ENCODE data around the gene C12orf57. TPM values are rescaled to one million over a fixed set of nuclear protein-coding genes. Genes with fewer than 3 reads are reported as not detected.
A peak's percentile ranks its signal among the peaks of the same experiment; 100 is the strongest.

Gene C12orf57
- total RNA-seq, 1 experiment from 2014 or later = 158 TPM

DNA sequence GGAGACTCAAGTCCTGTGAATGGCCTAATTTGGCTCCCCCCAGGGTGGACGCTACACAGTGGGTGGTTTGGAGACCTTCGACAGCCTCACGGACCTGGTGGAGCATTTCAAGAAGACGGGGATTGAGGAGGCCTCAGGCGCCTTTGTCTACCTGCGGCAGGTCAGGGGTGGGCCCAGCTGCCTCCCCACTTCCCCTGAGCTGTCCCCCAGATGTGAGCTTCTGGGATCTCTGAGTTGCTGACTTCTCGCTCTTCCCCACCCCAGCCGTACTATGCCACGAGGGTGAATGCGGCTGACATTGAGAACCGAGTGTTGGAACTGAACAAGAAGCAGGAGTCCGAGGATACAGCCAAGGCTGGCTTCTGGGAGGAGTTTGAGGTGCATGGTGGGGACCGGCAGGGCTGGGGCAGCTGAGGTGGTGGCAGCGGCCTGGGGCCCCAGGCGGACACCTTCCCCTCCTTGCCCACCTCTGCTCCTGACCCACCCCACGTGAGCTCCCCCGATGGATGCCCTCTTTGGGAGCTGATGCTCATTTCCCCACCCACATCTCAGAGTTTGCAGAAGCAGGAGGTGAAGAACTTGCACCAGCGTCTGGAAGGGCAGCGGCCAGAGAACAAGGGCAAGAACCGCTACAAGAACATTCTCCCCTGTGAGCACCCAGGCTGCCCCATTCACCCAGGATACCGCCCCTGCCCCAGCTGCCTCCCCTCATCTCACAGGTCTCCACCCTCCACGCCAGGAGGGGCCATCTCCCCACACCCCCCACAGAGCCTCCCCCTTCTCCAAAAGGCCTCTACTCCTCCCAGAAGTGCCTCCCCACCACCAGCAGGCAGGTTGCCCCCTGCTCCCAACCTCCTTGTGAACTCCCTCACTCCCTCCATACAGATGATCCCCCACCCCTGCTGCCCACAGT lies 11.5 kb downstream of the C12orf57 start:
- peaks cover 29% of the 10 kb centered on the region for H3K4me1 Mint-ChIP-seq

More for the DNA sequence above, 11.5 kb downstream of the C12orf57 start:
- Mint-ChIP-seq H3K27me3 (ENCODE audit: low read depth) (no peaks in the 10 kb centered on the region), H3K4me3 (no peak overlapping the region), H3K36me3 (no peaks in the 10 kb centered on the region), H3K9me3 (no peaks in the 10 kb centered on the region), H3K27ac (0 out of 2 replicates have a peak overlapping the region, but pooled peaks have one; percentile 49)
- ATAC-seq (no peak), DNase-seq (ENCODE audit: low spot score) (no peak)
- TF ChIP-seq IRF2 (CRISPR knock-in tag; IDR thresholded peaks at IDR 0.05; ENCODE audit: borderline replicate concordance, low read depth) (no peak), CBFB (CRISPR knock-in tag; IDR thresholded peaks at IDR 0.05; ENCODE audit: low read depth) (no peak), EMX1 (CRISPR knock-in tag; IDR thresholded peaks at IDR 0.05) (no peak), GABPB1 (CRISPR knock-in tag; IDR thresholded peaks at IDR 0.05) (no peak), ZBTB21 (CRISPR knock-in tag; IDR thresholded peaks at IDR 0.05; ENCODE audit: borderline replicate concordance) (no peak), ZNF671 (CRISPR knock-in tag; IDR thresholded peaks at IDR 0.05) (no peak), ESRRA (CRISPR knock-in tag; IDR thresholded peaks at IDR 0.05; ENCODE audit: borderline replicate concordance) (no peak), NR2C2 (CRISPR knock-in tag; IDR thresholded peaks at IDR 0.05) (no peak), SOX15 (CRISPR knock-in tag; IDR thresholded peaks at IDR 0.05) (no peak), TEAD1 (CRISPR knock-in tag; IDR thresholded peaks at IDR 0.05) (no peak)
- TF ChIP-seq, protein P1, sequence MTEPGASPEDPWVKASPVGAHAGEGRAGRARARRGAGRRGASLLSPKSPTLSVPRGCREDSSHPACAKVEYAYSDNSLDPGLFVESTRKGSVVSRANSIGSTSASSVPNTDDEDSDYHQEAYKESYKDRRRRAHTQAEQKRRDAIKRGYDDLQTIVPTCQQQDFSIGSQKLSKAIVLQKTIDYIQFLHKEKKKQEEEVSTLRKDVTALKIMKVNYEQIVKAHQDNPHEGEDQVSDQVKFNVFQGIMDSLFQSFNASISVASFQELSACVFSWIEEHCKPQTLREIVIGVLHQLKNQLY (CRISPR knock-in tag; IDR thresholded peaks at IDR 0.05) = no peak
- TF ChIP-seq, protein P2, sequence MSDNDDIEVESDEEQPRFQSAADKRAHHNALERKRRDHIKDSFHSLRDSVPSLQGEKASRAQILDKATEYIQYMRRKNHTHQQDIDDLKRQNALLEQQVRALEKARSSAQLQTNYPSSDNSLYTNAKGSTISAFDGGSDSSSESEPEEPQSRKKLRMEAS (CRISPR knock-in tag; IDR thresholded peaks at IDR 0.05) = no peak
- TF ChIP-seq, protein P3, sequence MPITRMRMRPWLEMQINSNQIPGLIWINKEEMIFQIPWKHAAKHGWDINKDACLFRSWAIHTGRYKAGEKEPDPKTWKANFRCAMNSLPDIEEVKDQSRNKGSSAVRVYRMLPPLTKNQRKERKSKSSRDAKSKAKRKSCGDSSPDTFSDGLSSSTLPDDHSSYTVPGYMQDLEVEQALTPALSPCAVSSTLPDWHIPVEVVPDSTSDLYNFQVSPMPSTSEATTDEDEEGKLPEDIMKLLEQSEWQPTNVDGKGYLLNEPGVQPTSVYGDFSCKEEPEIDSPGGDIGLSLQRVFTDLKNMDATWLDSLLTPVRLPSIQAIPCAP (CRISPR knock-in tag; IDR thresholded peaks at IDR 0.05) = no peak
- TF ChIP-seq, protein P4, sequence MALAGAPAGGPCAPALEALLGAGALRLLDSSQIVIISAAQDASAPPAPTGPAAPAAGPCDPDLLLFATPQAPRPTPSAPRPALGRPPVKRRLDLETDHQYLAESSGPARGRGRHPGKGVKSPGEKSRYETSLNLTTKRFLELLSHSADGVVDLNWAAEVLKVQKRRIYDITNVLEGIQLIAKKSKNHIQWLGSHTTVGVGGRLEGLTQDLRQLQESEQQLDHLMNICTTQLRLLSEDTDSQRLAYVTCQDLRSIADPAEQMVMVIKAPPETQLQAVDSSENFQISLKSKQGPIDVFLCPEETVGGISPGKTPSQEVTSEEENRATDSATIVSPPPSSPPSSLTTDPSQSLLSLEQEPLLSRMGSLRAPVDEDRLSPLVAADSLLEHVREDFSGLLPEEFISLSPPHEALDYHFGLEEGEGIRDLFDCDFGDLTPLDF (CRISPR knock-in tag; IDR thresholded peaks at IDR 0.05) = no peak
- TF ChIP-seq, protein P5, sequence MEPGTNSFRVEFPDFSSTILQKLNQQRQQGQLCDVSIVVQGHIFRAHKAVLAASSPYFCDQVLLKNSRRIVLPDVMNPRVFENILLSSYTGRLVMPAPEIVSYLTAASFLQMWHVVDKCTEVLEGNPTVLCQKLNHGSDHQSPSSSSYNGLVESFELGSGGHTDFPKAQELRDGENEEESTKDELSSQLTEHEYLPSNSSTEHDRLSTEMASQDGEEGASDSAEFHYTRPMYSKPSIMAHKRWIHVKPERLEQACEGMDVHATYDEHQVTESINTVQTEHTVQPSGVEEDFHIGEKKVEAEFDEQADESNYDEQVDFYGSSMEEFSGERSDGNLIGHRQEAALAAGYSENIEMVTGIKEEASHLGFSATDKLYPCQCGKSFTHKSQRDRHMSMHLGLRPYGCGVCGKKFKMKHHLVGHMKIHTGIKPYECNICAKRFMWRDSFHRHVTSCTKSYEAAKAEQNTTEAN (CRISPR knock-in tag; IDR thresholded peaks at IDR 0.05) = no peak
- TF ChIP-seq, protein P6, sequence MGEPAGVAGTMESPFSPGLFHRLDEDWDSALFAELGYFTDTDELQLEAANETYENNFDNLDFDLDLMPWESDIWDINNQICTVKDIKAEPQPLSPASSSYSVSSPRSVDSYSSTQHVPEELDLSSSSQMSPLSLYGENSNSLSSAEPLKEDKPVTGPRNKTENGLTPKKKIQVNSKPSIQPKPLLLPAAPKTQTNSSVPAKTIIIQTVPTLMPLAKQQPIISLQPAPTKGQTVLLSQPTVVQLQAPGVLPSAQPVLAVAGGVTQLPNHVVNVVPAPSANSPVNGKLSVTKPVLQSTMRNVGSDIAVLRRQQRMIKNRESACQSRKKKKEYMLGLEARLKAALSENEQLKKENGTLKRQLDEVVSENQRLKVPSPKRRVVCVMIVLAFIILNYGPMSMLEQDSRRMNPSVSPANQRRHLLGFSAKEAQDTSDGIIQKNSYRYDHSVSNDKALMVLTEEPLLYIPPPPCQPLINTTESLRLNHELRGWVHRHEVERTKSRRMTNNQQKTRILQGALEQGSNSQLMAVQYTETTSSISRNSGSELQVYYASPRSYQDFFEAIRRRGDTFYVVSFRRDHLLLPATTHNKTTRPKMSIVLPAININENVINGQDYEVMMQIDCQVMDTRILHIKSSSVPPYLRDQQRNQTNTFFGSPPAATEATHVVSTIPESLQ (CRISPR knock-in tag; IDR thresholded peaks at IDR 0.05) = no peak
- TF ChIP-seq, protein P7, sequence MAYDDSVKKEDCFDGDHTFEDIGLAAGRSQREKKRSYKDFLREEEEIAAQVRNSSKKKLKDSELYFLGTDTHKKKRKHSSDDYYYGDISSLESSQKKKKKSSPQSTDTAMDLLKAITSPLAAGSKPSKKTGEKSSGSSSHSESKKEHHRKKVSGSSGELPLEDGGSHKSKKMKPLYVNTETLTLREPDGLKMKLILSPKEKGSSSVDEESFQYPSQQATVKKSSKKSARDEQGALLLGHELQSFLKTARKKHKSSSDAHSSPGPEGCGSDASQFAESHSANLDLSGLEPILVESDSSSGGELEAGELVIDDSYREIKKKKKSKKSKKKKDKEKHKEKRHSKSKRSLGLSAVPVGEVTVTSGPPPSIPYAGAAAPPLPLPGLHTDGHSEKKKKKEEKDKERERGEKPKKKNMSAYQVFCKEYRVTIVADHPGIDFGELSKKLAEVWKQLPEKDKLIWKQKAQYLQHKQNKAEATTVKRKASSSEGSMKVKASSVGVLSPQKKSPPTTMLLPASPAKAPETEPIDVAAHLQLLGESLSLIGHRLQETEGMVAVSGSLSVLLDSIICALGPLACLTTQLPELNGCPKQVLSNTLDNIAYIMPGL (CRISPR knock-in tag; IDR thresholded peaks at IDR 0.05) = no peak
- TF ChIP-seq, protein P8, sequence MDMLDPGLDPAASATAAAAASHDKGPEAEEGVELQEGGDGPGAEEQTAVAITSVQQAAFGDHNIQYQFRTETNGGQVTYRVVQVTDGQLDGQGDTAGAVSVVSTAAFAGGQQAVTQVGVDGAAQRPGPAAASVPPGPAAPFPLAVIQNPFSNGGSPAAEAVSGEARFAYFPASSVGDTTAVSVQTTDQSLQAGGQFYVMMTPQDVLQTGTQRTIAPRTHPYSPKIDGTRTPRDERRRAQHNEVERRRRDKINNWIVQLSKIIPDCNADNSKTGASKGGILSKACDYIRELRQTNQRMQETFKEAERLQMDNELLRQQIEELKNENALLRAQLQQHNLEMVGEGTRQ (CRISPR knock-in tag; IDR thresholded peaks at IDR 0.05) = no peak
- TF ChIP-seq, protein P9, sequence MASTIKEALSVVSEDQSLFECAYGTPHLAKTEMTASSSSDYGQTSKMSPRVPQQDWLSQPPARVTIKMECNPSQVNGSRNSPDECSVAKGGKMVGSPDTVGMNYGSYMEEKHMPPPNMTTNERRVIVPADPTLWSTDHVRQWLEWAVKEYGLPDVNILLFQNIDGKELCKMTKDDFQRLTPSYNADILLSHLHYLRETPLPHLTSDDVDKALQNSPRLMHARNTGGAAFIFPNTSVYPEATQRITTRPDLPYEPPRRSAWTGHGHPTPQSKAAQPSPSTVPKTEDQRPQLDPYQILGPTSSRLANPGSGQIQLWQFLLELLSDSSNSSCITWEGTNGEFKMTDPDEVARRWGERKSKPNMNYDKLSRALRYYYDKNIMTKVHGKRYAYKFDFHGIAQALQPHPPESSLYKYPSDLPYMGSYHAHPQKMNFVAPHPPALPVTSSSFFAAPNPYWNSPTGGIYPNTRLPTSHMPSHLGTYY (CRISPR knock-in tag; IDR thresholded peaks at IDR 0.05) = no peak
- TF ChIP-seq, protein P10, sequence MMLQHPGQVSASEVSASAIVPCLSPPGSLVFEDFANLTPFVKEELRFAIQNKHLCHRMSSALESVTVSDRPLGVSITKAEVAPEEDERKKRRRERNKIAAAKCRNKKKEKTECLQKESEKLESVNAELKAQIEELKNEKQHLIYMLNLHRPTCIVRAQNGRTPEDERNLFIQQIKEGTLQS (CRISPR knock-in tag; conservative IDR thresholded peaks at IDR 0.05) = no peak
- ChIA-PET POLR2A (no interaction called here), CTCF (interaction anchor here (1.8 kb wide), 1 partner anchor 9 kb away, joined by 5 read pairs; no protein-coding TSS in a partner anchor)
